ENCODE results near the gene LRRC25.

DNA sequence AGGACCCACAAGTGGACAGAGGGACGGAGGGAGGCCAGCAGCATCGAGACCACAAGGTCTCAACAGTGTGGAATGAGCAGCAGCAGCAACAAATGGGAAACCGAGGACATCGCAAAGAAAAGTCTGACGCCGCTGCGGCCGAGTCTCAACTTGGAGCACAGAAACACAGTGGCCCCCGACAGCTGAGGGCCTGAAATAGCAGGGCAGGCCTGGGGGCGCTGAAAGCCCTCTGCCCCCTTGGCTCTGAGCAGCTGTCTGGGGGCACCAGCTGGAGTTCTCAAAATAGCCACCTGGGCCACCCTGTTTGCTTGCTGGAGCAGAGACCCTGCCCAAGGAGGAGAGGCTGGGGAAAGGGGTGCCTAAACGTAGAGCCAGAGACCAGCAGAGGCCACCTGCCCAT is 46.4 kb upstream of the LRRC25 start:
- TF ChIP-seq, protein P1, sequence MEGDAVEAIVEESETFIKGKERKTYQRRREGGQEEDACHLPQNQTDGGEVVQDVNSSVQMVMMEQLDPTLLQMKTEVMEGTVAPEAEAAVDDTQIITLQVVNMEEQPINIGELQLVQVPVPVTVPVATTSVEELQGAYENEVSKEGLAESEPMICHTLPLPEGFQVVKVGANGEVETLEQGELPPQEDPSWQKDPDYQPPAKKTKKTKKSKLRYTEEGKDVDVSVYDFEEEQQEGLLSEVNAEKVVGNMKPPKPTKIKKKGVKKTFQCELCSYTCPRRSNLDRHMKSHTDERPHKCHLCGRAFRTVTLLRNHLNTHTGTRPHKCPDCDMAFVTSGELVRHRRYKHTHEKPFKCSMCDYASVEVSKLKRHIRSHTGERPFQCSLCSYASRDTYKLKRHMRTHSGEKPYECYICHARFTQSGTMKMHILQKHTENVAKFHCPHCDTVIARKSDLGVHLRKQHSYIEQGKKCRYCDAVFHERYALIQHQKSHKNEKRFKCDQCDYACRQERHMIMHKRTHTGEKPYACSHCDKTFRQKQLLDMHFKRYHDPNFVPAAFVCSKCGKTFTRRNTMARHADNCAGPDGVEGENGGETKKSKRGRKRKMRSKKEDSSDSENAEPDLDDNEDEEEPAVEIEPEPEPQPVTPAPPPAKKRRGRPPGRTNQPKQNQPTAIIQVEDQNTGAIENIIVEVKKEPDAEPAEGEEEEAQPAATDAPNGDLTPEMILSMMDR (IDR thresholded peaks at IDR 0.05): no peak
- no peak for TF ChIP-seq POLR2A (IDR thresholded peaks at IDR 0.05)
- TF ChIP-seq POLR2AphosphoS5 (IDR thresholded peaks at IDR 0.05): no peak
- TF ChIP-seq EP300 (IDR thresholded peaks at IDR 0.05): no peak

Data from upper lobe of left lung (tissue), 4 donors.